ENCODE measurements around the gene CXCR5. TPM values are rescaled to one million over a fixed set of nuclear protein-coding genes. Genes with fewer than 3 reads are reported as not detected.

CXCR5 gene
- total and polyA plus RNA-seq, 2 of the 4 experiments (the other 2 are of a cell fraction) = not detected

DNA sequence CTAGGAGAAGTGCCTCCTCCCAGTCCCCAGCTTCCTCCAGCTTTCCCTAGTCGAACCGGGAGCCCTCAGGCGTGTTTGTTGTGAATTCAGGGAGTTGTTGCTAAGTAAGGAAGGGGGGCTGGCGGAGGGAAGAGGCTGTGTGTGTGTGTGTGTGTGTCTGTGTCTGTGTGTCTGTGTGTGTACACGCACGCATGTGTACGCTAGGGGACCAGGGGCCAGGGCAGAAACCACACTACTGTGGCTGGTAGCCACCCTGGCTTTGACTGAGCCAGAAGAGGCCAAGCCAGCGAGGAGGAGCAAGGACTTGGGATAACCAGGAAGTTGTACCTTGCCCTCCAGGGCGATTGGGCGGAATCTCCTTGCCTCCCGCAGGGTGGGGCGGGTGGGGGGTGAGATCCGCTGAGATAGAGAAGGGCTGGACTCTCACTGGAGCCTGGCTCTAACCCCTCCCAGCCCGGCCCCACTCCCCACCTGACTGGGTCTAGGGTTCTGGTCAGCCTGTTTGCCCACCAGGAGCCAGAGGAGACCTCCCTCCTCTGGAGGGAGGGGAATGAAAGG lies 34.5 kb downstream of the CXCR5 start:
- peak overlapping the region; percentile 94 for H3K4ac ChIP-seq (ENCODE audit: low read depth, low read length)
- H3K9me3 ChIP-seq (ENCODE audit: control insufficient read depth, insufficient read depth, low read length) = no peaks in the 10 kb centered on the region
- peak overlapping the region; percentile 68 for H2BK20ac ChIP-seq (ENCODE audit: low read depth, low read length)
- H3K56ac ChIP-seq (ENCODE audit: extremely low read depth, insufficient read depth, low read length) = peak overlapping the region; percentile 88
- peak overlapping the region; percentile 84 for H4K91ac ChIP-seq (ENCODE audit: insufficient read depth, low read depth, low read length)
- peak overlapping the region; percentile 96 for H2BK5ac ChIP-seq (ENCODE audit: low read depth, low read length, poor library complexity, severe bottlenecking)
- POLR2A ChIA-PET (ENCODE audit: unreplicated experiment) = interaction anchor here (1.0 kb wide), 1 partner anchor 9 kb away, joined by 5 read pairs; no protein-coding TSS in a partner anchor
- DNase-seq = peak; percentile 91
- in situ Hi-C loops (cut with MboI; ENCODE audit: low sequenced_read_pairs) (no loop called here), intact Hi-C loops (cut with micrococcal nuclease) (no loop called here), dilution Hi-C loops (cut with HindIII; ENCODE audit: low sequenced_read_pairs, unreplicated experiment) (no loop called here)
- TF ChIP-seq SMC3 (IDR thresholded peaks at IDR 0.05; ENCODE audit: low read depth, low read length) (no peak), BHLHE40 (IDR thresholded peaks at IDR 0.05; ENCODE audit: low read depth, low read length) (peak; percentile 33), MAZ (IDR thresholded peaks at IDR 0.05; ENCODE audit: borderline replicate concordance, low read depth, low read length) (peak; percentile 62), CHD1 (IDR thresholded peaks at IDR 0.05; ENCODE audit: low read depth, low read length) (0 out of 2 replicates have a peak, but pooled peaks have one; percentile 4), RAD21 (IDR thresholded peaks at IDR 0.05; ENCODE audit: low read length) (no peak), MXI1 (IDR thresholded peaks at IDR 0.05; ENCODE audit: borderline replicate concordance, low read depth, low read length) (peak; percentile 65; the same call in 1 of the 2 replicates), FOS (IDR thresholded peaks at IDR 0.05; ENCODE audit: low read depth, low read length) (peak; percentile 11; the same call in 1 of the 2 replicates)
- peak overlapping the region; percentile 91 for H3K27ac ChIP-seq (ENCODE audit: insufficient read depth, low read length)
- WGBS, 2 experiments (ENCODE audit: extremely low coverage in 2 of 2, insufficient read length in 1 of 2) = no CpG with 5 or more reads among the region's 14 CpGs
- CTCF ChIA-PET = interaction anchor here (0.9 to 1.3 kb wide), 2 partner anchors 10 to 11 kb away, joined by 3 read pairs; no protein-coding TSS in a partner anchor
- H3K14ac ChIP-seq (replicated peaks; ENCODE audit: low read depth, low read length) = peak overlapping the region; percentile 82
- peak overlapping the region; percentile 80 for H3K4me2 ChIP-seq (ENCODE audit: low read depth, low read length)
- peak overlapping the region; percentile 95 for H2AK9ac ChIP-seq (replicated peaks; ENCODE audit: low read depth, low read length, poor library complexity)
- peak overlapping the region; percentile 64 for H3K18ac ChIP-seq (ENCODE audit: low read depth, low read length)
- H2AFZ ChIP-seq (replicated peaks; ENCODE audit: low read length, poor library complexity) = peak overlapping the region; percentile 59
- H4K5ac ChIP-seq (ENCODE audit: low read depth, low read length) = peak overlapping the region; percentile 83
- H3K27me3 ChIP-seq (ENCODE audit: control insufficient read depth, insufficient read depth, low read length) = no peaks in the 10 kb centered on the region
- H3K23ac ChIP-seq (ENCODE audit: low read depth, low read length) = peak overlapping the region; percentile 95
- ATAC-seq (ENCODE audit: low read depth) = peak; percentile 6
- H3K9me1 ChIP-seq (ENCODE audit: insufficient read depth, low read length) = no peaks in the 10 kb centered on the region; the same call in 1 of the 2 replicates
- H3K4me3 ChIP-seq (ENCODE audit: insufficient read depth, low read depth, low read length) = peak overlapping the region; percentile 12; the same call in 1 of the 2 replicates
- BruUV-seq (replicated peaks) = no TSS peak
- peak overlapping the region; percentile 46 to 78 for H4K8ac ChIP-seq (ENCODE audit: low read depth in 2 of 2, low read length in 2 of 2)
- peaks cover 8 to 66% of the 10 kb centered on the region in 2 experiments; a peak in 3 of 4 replicates for H3K79me1 ChIP-seq (ENCODE audit: low read depth in 1 of 2, low read length in 2 of 2)
- H3K9ac ChIP-seq (ENCODE audit: low read depth, low read length) = peak overlapping the region; percentile 79
- peak overlapping the region; percentile 37; the same call in 2 of the 3 replicates for H2BK15ac ChIP-seq (ENCODE audit: low read depth, low read length)
- peaks cover 60% of the 10 kb centered on the region for H4K20me1 ChIP-seq (ENCODE audit: insufficient read depth, low read length)
- peaks cover 59% of the 10 kb centered on the region for H3K4me1 ChIP-seq (ENCODE audit: control insufficient read depth, insufficient read depth, low read length)
- no peaks in the 10 kb centered on the region for H3K36me3 ChIP-seq (ENCODE audit: control insufficient read depth, insufficient read depth, low read length)
- peak overlapping the region; percentile 99 for H2AK5ac ChIP-seq (ENCODE audit: low read depth, low read length)
- peak overlapping the region; percentile 65 for H2BK120ac ChIP-seq (ENCODE audit: low read depth, low read length)
